Measurements from ENCODE around the gene CITED2.
"Not testable (repeated sequence)": the region's sequence is repeated elsewhere in the genome, so short reads cannot be mapped to it uniquely, and the experiment has no call there.

The CITED2 gene

GRCh38 chr6:139374357-139375225 lies at the start of gene CITED2:
Gene CITED2, minus strand, starts transcription at chr6:139374648. Its CDS starts 704 bp downstream, at chr6:139373944.
- peak within 1 kb of the TSS; percentile 99 for H3K27ac ChIP-seq
- peaks cover 37% of the 10 kb centered on the region for H3K36me3 ChIP-seq (ENCODE audit: insufficient read depth, low read length)
- H3K9ac ChIP-seq (ENCODE audit: insufficient read length): peak within 1 kb of the TSS; percentile 96
- peak; percentile 87 for DNase-seq (ENCODE audit: low read depth, low spot score)
- TF ChIP-seq FOXP2 (optimal IDR thresholded peaks at IDR 0.05; ENCODE audit: control extremely low read depth, extremely low read length, insufficient read depth): no peak
- TF ChIP-seq EZH2 (IDR thresholded peaks at IDR 0.05): no peak
- TF ChIP-seq POLR2AphosphoS5 (IDR thresholded peaks at IDR 0.05; ENCODE audit: borderline replicate concordance, low read depth, low read length): peak; percentile 100
- H3K9me3 ChIP-seq (ENCODE audit: low read depth, low read length): no peaks in the 10 kb centered on the region
- peak within 1 kb of the TSS; percentile 94 for H3K4me3 ChIP-seq

DNA sequence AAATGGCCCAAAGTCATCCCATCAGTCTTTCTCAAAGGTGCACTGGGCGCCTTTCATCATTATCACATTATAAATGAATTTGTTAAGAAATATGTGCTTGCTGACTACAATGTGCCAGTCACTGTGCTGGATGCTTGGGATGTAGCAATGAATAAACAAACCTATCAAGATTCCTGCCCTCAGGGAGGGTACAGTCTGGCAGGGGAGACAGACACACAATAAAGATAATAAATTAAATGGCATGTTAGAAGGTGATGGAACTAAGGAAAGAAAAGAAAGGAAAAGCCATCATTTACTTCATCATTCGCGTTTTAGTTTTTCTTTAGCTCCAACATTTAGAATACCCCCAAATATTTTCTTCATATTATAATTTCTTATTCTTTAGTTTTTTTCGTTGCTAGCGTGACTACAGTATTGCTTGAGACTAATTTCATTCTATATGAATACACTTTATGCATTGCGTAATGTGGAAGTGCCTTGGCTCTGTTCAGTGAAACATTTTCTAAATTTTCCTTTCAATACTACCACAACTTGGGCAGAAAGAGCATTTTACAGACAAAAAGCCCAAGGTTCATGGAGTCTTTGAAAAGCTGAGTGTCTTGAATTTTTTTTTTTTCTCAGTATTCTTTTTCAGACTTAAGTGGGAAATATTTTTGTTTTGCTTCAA lies 48.7 kb upstream of the CITED2 start:
- TF ChIP-seq FOXP2 (optimal IDR thresholded peaks at IDR 0.05; ENCODE audit: control extremely low read depth, extremely low read length, insufficient read depth): no peak
- TF ChIP-seq EZH2 (IDR thresholded peaks at IDR 0.05): no peak
- DNase-seq (ENCODE audit: low read depth, low spot score): no peak
- Histone ChIP-seq H3K9me3 (ENCODE audit: low read depth, low read length) (no peaks in the 10 kb centered on the region), H3K27ac (no peak overlapping the region), H3K4me3 (no peak overlapping the region), H3K36me3 (ENCODE audit: insufficient read depth, low read length) (no peaks in the 10 kb centered on the region), H3K9ac (ENCODE audit: insufficient read length) (no peak overlapping the region)

DNA sequence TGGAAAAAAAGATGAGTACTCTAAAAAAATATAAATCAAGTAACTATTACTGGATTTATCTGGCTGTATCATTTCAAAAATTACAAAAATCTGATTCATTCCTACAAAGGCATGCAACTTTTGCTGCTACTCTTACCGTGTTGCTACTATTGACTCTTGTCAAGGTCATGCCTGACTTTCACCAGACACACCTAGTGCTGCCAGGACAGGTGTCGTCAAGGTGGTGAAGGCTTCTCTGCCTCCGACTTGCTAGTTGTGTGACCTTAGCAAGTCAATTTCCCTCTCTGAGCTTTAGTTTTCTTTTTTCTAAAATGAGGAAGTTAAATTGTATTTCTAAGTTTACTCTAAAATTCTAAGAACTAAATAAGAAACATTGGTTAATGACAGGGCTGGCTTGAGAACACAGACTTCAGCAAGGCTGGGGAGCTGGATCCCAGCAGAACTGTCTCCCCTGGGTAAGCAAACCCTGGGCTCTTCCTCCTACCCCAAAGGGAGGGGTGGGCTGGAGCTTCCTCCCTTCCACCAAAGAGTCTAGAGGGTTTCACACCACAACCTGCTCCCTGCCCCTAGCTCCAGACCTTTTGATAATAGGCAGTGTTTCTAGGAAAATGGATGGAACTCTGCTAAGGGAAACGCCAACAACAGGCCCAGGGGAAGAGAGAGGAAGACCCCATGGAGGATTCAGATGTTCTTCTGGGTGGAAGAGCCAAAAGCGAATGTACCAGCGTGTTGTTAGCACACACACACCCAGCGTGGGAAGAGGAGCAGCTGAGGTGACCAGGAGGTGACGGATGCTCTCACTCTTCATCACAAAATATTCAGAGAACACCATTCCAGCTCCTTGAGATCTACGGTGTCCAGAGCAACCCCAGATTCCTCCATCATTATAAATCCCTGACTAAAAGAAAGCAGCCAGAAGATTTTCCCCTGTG lies 47.9 kb upstream of the CITED2 start:
- TF ChIP-seq POLR2AphosphoS5 (IDR thresholded peaks at IDR 0.05; ENCODE audit: borderline replicate concordance, low read depth, low read length) (no peak), EZH2 (IDR thresholded peaks at IDR 0.05) (no peak), FOXP2 (optimal IDR thresholded peaks at IDR 0.05; ENCODE audit: control extremely low read depth, extremely low read length, insufficient read depth) (no peak)

GRCh38 chr6:139418481-139419132 lies 44.2 kb upstream of the CITED2 start:
- no peak for DNase-seq (ENCODE audit: low read depth, low spot score)
- H3K36me3 ChIP-seq (ENCODE audit: insufficient read depth, low read length): no peaks in the 10 kb centered on the region
- H3K9me3 ChIP-seq (ENCODE audit: low read depth, low read length): no peaks in the 10 kb centered on the region
- no peak overlapping the region for H3K9ac ChIP-seq (ENCODE audit: insufficient read length)
- no peak overlapping the region for H3K27ac ChIP-seq
- H3K4me3 ChIP-seq: no peak overlapping the region
- TF ChIP-seq FOXP2 (optimal IDR thresholded peaks at IDR 0.05; ENCODE audit: control extremely low read depth, extremely low read length, insufficient read depth) (no peak), POLR2AphosphoS5 (IDR thresholded peaks at IDR 0.05; ENCODE audit: borderline replicate concordance, low read depth, low read length) (no peak), EZH2 (IDR thresholded peaks at IDR 0.05) (no peak)

More for the DNA sequence above, 47.9 kb upstream of the CITED2 start:
- Histone ChIP-seq H3K27ac (no peak overlapping the region), H3K9me3 (ENCODE audit: low read depth, low read length) (no peaks in the 10 kb centered on the region), H3K36me3 (ENCODE audit: insufficient read depth, low read length) (no peaks in the 10 kb centered on the region), H3K9ac (ENCODE audit: insufficient read length) (no peak overlapping the region), H3K4me3 (no peak overlapping the region)
- DNase-seq (ENCODE audit: low read depth, low spot score): no peak

- Histone ChIP-seq H3K9ac (ENCODE audit: insufficient read length) (no peak overlapping the region), H3K27ac (no peak overlapping the region), H3K4me3 (no peak overlapping the region), H3K36me3 (ENCODE audit: insufficient read depth, low read length) (no peaks in the 10 kb centered on the region), H3K9me3 (ENCODE audit: low read depth, low read length) (no peaks in the 10 kb centered on the region)
- DNase-seq (ENCODE audit: low read depth, low spot score): no peak
- TF ChIP-seq FOXP2 (optimal IDR thresholded peaks at IDR 0.05; ENCODE audit: control extremely low read depth, extremely low read length, insufficient read depth) (no peak), EZH2 (IDR thresholded peaks at IDR 0.05) (no peak), POLR2AphosphoS5 (IDR thresholded peaks at IDR 0.05; ENCODE audit: borderline replicate concordance, low read depth, low read length) (no peak)
These were observed 41.7 kb upstream of the CITED2 start for GRCh38 chr6:139416146-139416545.

DNA sequence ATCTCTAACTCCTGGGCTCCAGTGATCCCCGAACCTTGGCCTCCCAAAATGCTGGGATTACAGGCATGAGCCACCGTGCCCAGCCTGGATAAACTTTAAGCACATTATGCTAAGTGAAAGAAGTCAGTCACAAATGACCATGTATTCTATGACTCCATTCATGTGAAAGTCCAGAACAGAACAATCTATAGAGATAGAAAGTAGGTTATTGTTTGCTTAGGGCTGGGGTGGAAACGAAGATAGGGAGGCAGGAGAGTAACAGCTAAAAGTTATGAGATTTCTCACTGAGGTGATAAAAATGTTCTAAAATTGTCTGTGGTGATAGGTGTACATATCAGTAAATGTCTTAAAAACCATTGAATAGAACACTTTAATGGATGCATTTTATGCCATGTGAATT lies 40.9 kb upstream of the CITED2 start:
- TF ChIP-seq EZH2 (IDR thresholded peaks at IDR 0.05): no peak
- no peak for TF ChIP-seq POLR2AphosphoS5 (IDR thresholded peaks at IDR 0.05; ENCODE audit: borderline replicate concordance, low read depth, low read length)
- no peak for TF ChIP-seq FOXP2 (optimal IDR thresholded peaks at IDR 0.05; ENCODE audit: control extremely low read depth, extremely low read length, insufficient read depth)
- H3K4me3 ChIP-seq: no peak overlapping the region
- DNase-seq (ENCODE audit: low read depth, low spot score): no peak
- H3K9me3 ChIP-seq (ENCODE audit: low read depth, low read length): no peaks in the 10 kb centered on the region
- no peak overlapping the region for H3K27ac ChIP-seq
- no peak overlapping the region for H3K9ac ChIP-seq (ENCODE audit: insufficient read length)
- no peaks in the 10 kb centered on the region for H3K36me3 ChIP-seq (ENCODE audit: insufficient read depth, low read length)

DNA sequence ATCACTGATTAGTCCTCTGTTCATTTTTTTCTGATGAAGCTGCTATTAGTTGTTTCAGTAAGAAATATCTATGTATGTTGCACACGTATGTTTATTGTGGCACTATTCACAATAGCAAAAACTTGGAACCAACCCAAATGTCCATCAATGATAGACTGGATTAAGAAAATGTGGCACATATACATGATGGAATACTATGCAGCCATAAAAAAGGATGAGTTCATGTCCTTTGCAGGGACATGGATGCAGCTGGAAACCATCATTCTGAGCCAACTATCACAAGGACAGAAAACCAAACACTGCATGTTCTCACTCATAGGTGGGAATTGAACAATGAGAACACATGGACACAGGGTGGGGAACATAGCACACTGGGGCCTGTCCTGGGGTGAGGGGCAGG lies 37.7 kb upstream of the CITED2 start:
- H3K4me3 ChIP-seq; H3K9ac ChIP-seq (ENCODE audit: insufficient read length); H3K27ac ChIP-seq; H3K36me3 ChIP-seq (ENCODE audit: insufficient read depth, low read length); DNase-seq (ENCODE audit: low read depth, low spot score); H3K9me3 ChIP-seq (ENCODE audit: low read depth, low read length): not testable (repeated sequence)

All from SK-N-MC (cell line).